ENCODE results near the gene FOS. TPM values are rescaled to one million over a fixed set of nuclear protein-coding genes. Genes with fewer than 3 reads are reported as not detected.
"Not testable (repeated sequence)": the region's sequence is repeated elsewhere in the genome, so short reads cannot be mapped to it uniquely, and the experiment has no call there.

The FOS gene
- total RNA-seq, 4 donors from 2014 or later, result 78.0 to 286 (median 179) TPM

- Histone ChIP-seq H3K36me3 (no peaks in the 10 kb centered on the region), H3K9me3 (no peaks in the 10 kb centered on the region), H3K4me3 (no peak overlapping the region), H3K4me1 (peaks cover 0 to 11% (median 0%) of the 10 kb centered on the region in 3 donors), H3K27ac (peak overlapping the region in 2 of 4 donors; percentile 18 to 34), H3K27me3 (no peaks in the 10 kb centered on the region)
- TF ChIP-seq POLR2A (IDR thresholded peaks at IDR 0.05) (no peak), CTCF (IDR thresholded peaks at IDR 0.05) (no peak), POLR2AphosphoS5 (IDR thresholded peaks at IDR 0.05) (peak; percentile 17), EP300 (IDR thresholded peaks at IDR 0.05) (no peak)
- peak; percentile 6 for ATAC-seq
- WGBS, 2 donors (ENCODE audit: low coverage in 1 of 2), result 78 to 92% methylated on average over 4 to 5 of the region's 9 CpGs
Observed at GRCh38 chr14:75301666-75302325, 23.2 kb downstream of the FOS start.

- 0 to 28% methylated on average over 5 of the region's 15 CpGs for WGBS, 2 donors (ENCODE audit: low coverage in 1 of 2)
- Histone ChIP-seq H3K36me3 (no peaks in the 10 kb centered on the region), H3K4me1 (peaks cover 0 to 17% (median 0%) of the 10 kb centered on the region in 3 donors), H3K27me3 (no peaks in the 10 kb centered on the region), H3K27ac (peak overlapping the region in 2 of 4 donors; percentile 12 to 17), H3K9me3 (no peaks in the 10 kb centered on the region), H3K4me3 (no peak overlapping the region)
- ATAC-seq, result peak; percentile 52
- TF ChIP-seq CTCF (IDR thresholded peaks at IDR 0.05) (peak; percentile 78 to 94 (median 88)), EP300 (IDR thresholded peaks at IDR 0.05) (no peak)
Observed at GRCh38 chr14:75303381-75303789, 24.8 kb downstream of the FOS start.

- H3K9me3 ChIP-seq, H3K27ac ChIP-seq, H3K36me3 ChIP-seq, H3K27me3 ChIP-seq, ATAC-seq, H3K4me3 ChIP-seq: not testable (repeated sequence)
- whole genome bisulfite sequencing, 2 donors (ENCODE audit: low coverage in 1 of 2), result 12 to 39% methylated on average over 1 to 2 of the region's 4 CpGs
- H3K4me1 ChIP-seq, result peaks cover 4 to 24% (median 15%) of the 10 kb centered on the region in 3 donors
Observed at GRCh38 chr14:75306410-75306809, 27.8 kb downstream of the FOS start.

GRCh38 chr14:75306927-75307699 is 28.5 kb downstream of the FOS start:
- Histone ChIP-seq H3K27ac (no peak overlapping the region), H3K27me3 (no peaks in the 10 kb centered on the region), H3K36me3 (no peaks in the 10 kb centered on the region), H3K4me3 (no peak overlapping the region), H3K9me3 (no peaks in the 10 kb centered on the region), H3K4me1 (peaks cover 4 to 31% (median 18%) of the 10 kb centered on the region in 3 donors)
- 63 to 66% methylated on average over 8 to 9 of the region's 9 CpGs for WGBS, 2 donors (ENCODE audit: low coverage in 1 of 2)
- TF ChIP-seq EP300 (IDR thresholded peaks at IDR 0.05), result no peak
- TF ChIP-seq CTCF (IDR thresholded peaks at IDR 0.05), result peak in 1 of 4 experiments; percentile 26
- no peak for TF ChIP-seq POLR2AphosphoS5 (IDR thresholded peaks at IDR 0.05)
- no peak for ATAC-seq

- H3K27me3 ChIP-seq, result no peaks in the 10 kb centered on the region
- peaks cover 4 to 35% (median 18%) of the 10 kb centered on the region in 3 donors for H3K4me1 ChIP-seq
- 22 to 24% methylated on average over 6 to 7 of the region's 12 CpGs for WGBS, 2 donors (ENCODE audit: low coverage in 1 of 2)
- ATAC-seq, result peak; percentile 58
- H3K36me3 ChIP-seq, result no peaks in the 10 kb centered on the region
- H3K9me3 ChIP-seq, result no peaks in the 10 kb centered on the region
- TF ChIP-seq POLR2AphosphoS5 (IDR thresholded peaks at IDR 0.05) (peak; percentile 17), POLR2A (IDR thresholded peaks at IDR 0.05) (no peak), EP300 (IDR thresholded peaks at IDR 0.05) (no peak), CTCF (IDR thresholded peaks at IDR 0.05) (peak; percentile 83 to 94 (median 92))
- no peak overlapping the region for H3K27ac ChIP-seq
- H3K4me3 ChIP-seq, result no peak overlapping the region
Observed at GRCh38 chr14:75307700-75308379, 29.2 kb downstream of the FOS start.

GRCh38 chr14:75308991-75309390 is 30.4 kb downstream of the FOS start:
- H3K27me3 ChIP-seq, H3K9me3 ChIP-seq, H3K4me3 ChIP-seq, H3K27ac ChIP-seq, ATAC-seq, H3K36me3 ChIP-seq: not testable (repeated sequence)
- H3K4me1 ChIP-seq, result peaks cover 4 to 35% (median 18%) of the 10 kb centered on the region in 3 donors
- WGBS, 2 donors (ENCODE audit: low coverage in 1 of 2), result 93% methylated on average over 3 of the region's 7 CpGs; no CpG with 5 or more reads in 1 of the 2 donors

GRCh38 chr14:75309561-75309960 is 30.9 kb downstream of the FOS start:
- peak overlapping the region in 3 of 4 donors; percentile 80 to 84 (median 83) for H3K27ac ChIP-seq

More at GRCh38 chr14:75309561-75309960, 30.9 kb downstream of the FOS start:
- not testable (repeated sequence) for H3K9me3 ChIP-seq, H3K4me3 ChIP-seq, H3K27me3 ChIP-seq, H3K36me3 ChIP-seq, ATAC-seq
- peaks cover 4 to 35% (median 18%) of the 10 kb centered on the region in 3 donors for H3K4me1 ChIP-seq
- 70 to 90% methylated on average over 2 to 7 of the region's 14 CpGs for WGBS, 2 donors (ENCODE audit: low coverage in 1 of 2)
